ENCODE results near the gene CTXND1. TPM values are rescaled to one million over a fixed set of nuclear protein-coding genes. Genes with fewer than 3 reads are reported as not detected.

CTXND1 gene
- total and polyA plus RNA-seq, 2 of the 13 experiments (the other 11 are each of a cell fraction or from before 2014, with no cell fraction given): 1.2 to 2.1 TPM

DNA sequence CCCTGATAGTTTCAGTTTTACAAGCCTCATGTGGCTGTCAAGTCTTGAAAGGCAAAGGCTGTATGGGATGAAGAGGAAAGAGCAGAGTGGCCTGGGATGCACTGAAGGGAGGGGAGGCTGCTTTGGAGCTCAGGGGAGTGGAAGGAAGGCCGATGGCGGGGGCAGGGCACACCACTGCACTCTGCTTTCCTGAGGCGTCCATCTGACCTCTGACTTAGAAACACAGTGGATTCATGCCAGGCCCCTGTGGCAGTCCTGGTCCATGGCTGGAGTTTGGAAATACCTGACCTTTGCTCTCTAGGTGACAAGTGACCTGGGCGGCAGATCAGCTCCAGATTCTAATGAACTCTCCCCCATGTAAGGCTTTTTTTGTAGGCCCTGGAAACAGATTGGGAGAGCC is 80.2 kb downstream of the CTXND1 start (continued):
- TF ChIP-seq, protein P1, sequence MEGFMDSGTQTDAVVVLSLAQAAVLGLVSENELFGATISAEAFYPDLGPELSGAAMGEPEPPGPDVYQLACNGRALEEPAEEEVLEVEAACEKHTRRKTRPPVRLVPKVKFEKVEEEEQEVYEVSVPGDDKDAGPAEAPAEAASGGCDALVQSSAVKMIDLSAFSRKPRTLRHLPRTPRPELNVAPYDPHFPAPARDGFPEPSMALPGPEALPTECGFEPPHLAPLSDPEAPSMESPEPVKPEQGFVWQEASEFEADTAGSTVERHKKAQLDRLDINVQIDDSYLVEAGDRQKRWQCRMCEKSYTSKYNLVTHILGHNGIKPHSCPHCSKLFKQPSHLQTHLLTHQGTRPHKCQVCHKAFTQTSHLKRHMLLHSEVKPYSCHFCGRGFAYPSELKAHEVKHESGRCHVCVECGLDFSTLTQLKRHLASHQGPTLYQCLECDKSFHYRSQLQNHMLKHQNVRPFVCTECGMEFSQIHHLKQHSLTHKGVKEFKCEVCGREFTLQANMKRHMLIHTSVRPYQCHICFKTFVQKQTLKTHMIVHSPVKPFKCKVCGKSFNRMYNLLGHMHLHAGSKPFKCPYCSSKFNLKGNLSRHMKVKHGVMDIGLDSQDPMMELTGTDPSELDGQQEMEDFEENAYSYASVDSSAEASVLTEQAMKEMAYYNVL (CRISPR knock-in tag; IDR thresholded peaks at IDR 0.05; ENCODE audit: borderline replicate concordance): peak; percentile 52; the same call in 1 of the 2 replicates
- TF ChIP-seq DNMT1 (CRISPR knock-in tag; IDR thresholded peaks at IDR 0.05): no peak
- TF ChIP-seq AHDC1 (CRISPR knock-in tag; IDR thresholded peaks at IDR 0.05; ENCODE audit: borderline replicate concordance): peak; percentile 70; the same call in 1 of the 2 replicates
- TF ChIP-seq, protein P2, sequence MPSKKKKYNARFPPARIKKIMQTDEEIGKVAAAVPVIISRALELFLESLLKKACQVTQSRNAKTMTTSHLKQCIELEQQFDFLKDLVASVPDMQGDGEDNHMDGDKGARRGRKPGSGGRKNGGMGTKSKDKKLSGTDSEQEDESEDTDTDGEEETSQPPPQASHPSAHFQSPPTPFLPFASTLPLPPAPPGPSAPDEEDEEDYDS (CRISPR knock-in tag; IDR thresholded peaks at IDR 0.05): peak; percentile 13; the same call in 1 of the 2 replicates
- TF ChIP-seq ZNF3 (CRISPR knock-in tag; IDR thresholded peaks at IDR 0.05): 0 out of 2 replicates have a peak, but pooled peaks have one; percentile 22
- TF ChIP-seq, protein P3, sequence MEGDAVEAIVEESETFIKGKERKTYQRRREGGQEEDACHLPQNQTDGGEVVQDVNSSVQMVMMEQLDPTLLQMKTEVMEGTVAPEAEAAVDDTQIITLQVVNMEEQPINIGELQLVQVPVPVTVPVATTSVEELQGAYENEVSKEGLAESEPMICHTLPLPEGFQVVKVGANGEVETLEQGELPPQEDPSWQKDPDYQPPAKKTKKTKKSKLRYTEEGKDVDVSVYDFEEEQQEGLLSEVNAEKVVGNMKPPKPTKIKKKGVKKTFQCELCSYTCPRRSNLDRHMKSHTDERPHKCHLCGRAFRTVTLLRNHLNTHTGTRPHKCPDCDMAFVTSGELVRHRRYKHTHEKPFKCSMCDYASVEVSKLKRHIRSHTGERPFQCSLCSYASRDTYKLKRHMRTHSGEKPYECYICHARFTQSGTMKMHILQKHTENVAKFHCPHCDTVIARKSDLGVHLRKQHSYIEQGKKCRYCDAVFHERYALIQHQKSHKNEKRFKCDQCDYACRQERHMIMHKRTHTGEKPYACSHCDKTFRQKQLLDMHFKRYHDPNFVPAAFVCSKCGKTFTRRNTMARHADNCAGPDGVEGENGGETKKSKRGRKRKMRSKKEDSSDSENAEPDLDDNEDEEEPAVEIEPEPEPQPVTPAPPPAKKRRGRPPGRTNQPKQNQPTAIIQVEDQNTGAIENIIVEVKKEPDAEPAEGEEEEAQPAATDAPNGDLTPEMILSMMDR (CRISPR knock-in tag; IDR thresholded peaks at IDR 0.05): peak; percentile 31; the same call in 1 of the 2 replicates
- TF ChIP-seq KDM1A (CRISPR knock-in tag; IDR thresholded peaks at IDR 0.05): 0 out of 2 replicates have a peak, but pooled peaks have one; percentile 23
- TF ChIP-seq POLR2G (IDR thresholded peaks at IDR 0.05; ENCODE audit: low read depth, low read length): no peak
- TF ChIP-seq CAMTA2 (CRISPR knock-in tag; IDR thresholded peaks at IDR 0.05; ENCODE audit: borderline replicate concordance): no peak
- peak; percentile 87 for TF ChIP-seq PHF21A (CRISPR knock-in tag; IDR thresholded peaks at IDR 0.05)
- TF ChIP-seq NCOR1 (IDR thresholded peaks at IDR 0.05; ENCODE audit: borderline replicate concordance, low read length): peak; percentile 67
- no peak for TF ChIP-seq FOXK2 (IDR thresholded peaks at IDR 0.05)
- TF ChIP-seq POGK (CRISPR knock-in tag; conservative IDR thresholded peaks at IDR 0.05): peak; percentile 58; the same call in 1 of the 2 replicates

All from HepG2 (cell line).